SK-N-MC (cell line): ENCODE data around the gene ABCG2.

Experiments used
- EZH2 ChIP-seq: fragments of 200-600 bp; sonication (generic); IDR thresholded peaks from one replicate; pipeline ENCODE4 v1.6.1; 2017; ENCODE audit warnings: antibody characterized with exemption
- FOXP2 ChIP-seq: optimal IDR thresholded peaks from 2 replicates; pipeline ENCODE3; 2011; ENCODE audit warnings: mild to moderate bottlenecking, moderate library complexity; ENCODE audit not compliant: insufficient read depth; ENCODE audit errors: extremely low read length, control extremely low read depth
- POLR2AphosphoS5 ChIP-seq: IDR thresholded peaks from 2 replicates; pipeline ENCODE4 v1.6.1; 2012; ENCODE audit warnings: mild to moderate bottlenecking, low read depth, low read length, borderline replicate concordance

- no peak for TF ChIP-seq POLR2AphosphoS5
- no peak for TF ChIP-seq FOXP2
- TF ChIP-seq EZH2 = no peak
Measured at GRCh38 chr4:88195328-88196012, 37.0 kb upstream of the ABCG2 start.
